SU-DHL-6 (cell line): ENCODE measurements around the gene CPEB3.
"Not testable (repeated sequence)": the region's sequence is repeated elsewhere in the genome, so short reads cannot be mapped to it uniquely, and the experiment has no call there.

ENCODE experiments used
- H2AFZ ChIP-seq: fragments of 200-600 bp; sonication (generic); 2 replicates; pipeline ENCODE4 v1.6.1; 2014; ENCODE audit warnings: low read depth, mild to moderate bottlenecking, moderate library complexity, mixed read lengths, antibody characterized with exemption, low read length; ENCODE audit not compliant: severe bottlenecking
- H3F3A ChIP-seq: fragments of 200-600 bp; shearing (Covaris generic); 2 replicates; pipeline ENCODE4 v1.6.0; 2016; ENCODE audit warnings: antibody characterized with exemption, mild to moderate bottlenecking; ENCODE audit not compliant: insufficient read depth
- H3K27ac ChIP-seq: fragments of 200-600 bp; sonication (generic); 2 replicates; pipeline ENCODE4 v1.5.1; 2016; ENCODE audit warnings: low read depth, mild to moderate bottlenecking, low read length, moderate library complexity, mixed read lengths
- H3K27me3 ChIP-seq: fragments of 200-600 bp; sonication (generic), shearing (Covaris generic); 2 replicates; pipeline ENCODE4 v1.6.0; 2014; ENCODE audit warnings: mild to moderate bottlenecking, low read length
- H3K36me3 ChIP-seq: fragments of 200-600 bp; sonication (generic); 2 replicates; pipeline ENCODE4 v1.6.1; 2014; ENCODE audit warnings: mild to moderate bottlenecking, low read length, mixed read lengths
- H3K4me2 ChIP-seq: fragments of 300-600, 200-600 bp; shearing (Covaris generic), sonication (generic); 2 replicates; pipeline ENCODE4 v1.6.0; 2014; ENCODE audit warnings: low read length, low read depth, mild to moderate bottlenecking; ENCODE audit not compliant: poor library complexity, severe bottlenecking
- H3K4me3 ChIP-seq: fragments of 200-600 bp; sonication (generic); 2 replicates; pipeline ENCODE4 v1.5.1; 2014; ENCODE audit warnings: antibody characterized with exemption, low read length, mild to moderate bottlenecking, mixed read lengths; ENCODE audit not compliant: insufficient read depth, poor library complexity, severe bottlenecking
- H3K79me2 ChIP-seq: fragments of 200-600 bp; sonication (generic); 2 replicates; pipeline ENCODE4 v1.6.1; 2014; ENCODE audit warnings: mild to moderate bottlenecking, low read length, moderate library complexity; ENCODE audit not compliant: insufficient read depth
- H3K9ac ChIP-seq: fragments of 200-600 bp; sonication (generic); 2 replicates; pipeline ENCODE4 v1.7.0; 2014; ENCODE audit warnings: mild to moderate bottlenecking, low read length
- H3K9me2 ChIP-seq: fragments of 200-600 bp; sonication (generic); replicated peaks from 2 replicates; pipeline ENCODE4 v1.6.1; 2014; ENCODE audit warnings: low read length; ENCODE audit not compliant: insufficient read depth
- H3K9me3 ChIP-seq: fragments of 200-600 bp; sonication (generic); 2 replicates; pipeline ENCODE4 v1.6.1; 2014; ENCODE audit warnings: low read length, mixed read lengths; ENCODE audit not compliant: insufficient read depth
- H4K20me1 ChIP-seq: fragments of 200-600 bp; sonication (generic); 2 replicates; pipeline ENCODE4 v1.6.1; 2014; ENCODE audit warnings: low read depth, mild to moderate bottlenecking, antibody characterized with exemption, low read length, moderate library complexity, mixed read lengths
- EZH2phosphoT487 ChIP-seq: fragments of 200-600 bp; sonication (generic), shearing (Covaris generic); conservative IDR thresholded peaks from 2 replicates; pipeline ENCODE4 v1.6.1; 2018; ENCODE audit warnings: mild to moderate bottlenecking, antibody characterized with exemption, low read length, moderate library complexity, mixed read lengths
- TF ChIP-seq, protein P1 (sequence below): fragments of 200-600 bp; sonication (generic); IDR thresholded peaks from one replicate; pipeline ENCODE4 v1.5.1; 2017; ENCODE audit warnings: antibody characterized with exemption, mild to moderate bottlenecking, low read length, moderate library complexity; ENCODE audit not compliant: insufficient read depth, poor library complexity, severe bottlenecking

Gene CPEB3

GRCh38 chr10:92218569-92218968 lies 72.3 kb downstream of the CPEB3 start:
- Histone ChIP-seq H3F3A (no peaks in the 10 kb centered on the region), H3K4me2 (no peak overlapping the region), H3K9me2 (no peaks in the 10 kb centered on the region), H3K79me2 (no peaks in the 10 kb centered on the region), H3K36me3 (no peaks in the 10 kb centered on the region), H3K27ac (no peak overlapping the region), H3K9ac (no peak overlapping the region), H3K4me3 (no peak overlapping the region), H2AFZ (no peak overlapping the region), H3K27me3 (no peaks in the 10 kb centered on the region), H4K20me1 (no peaks in the 10 kb centered on the region), H3K9me3 (no peaks in the 10 kb centered on the region)
- no peak for TF ChIP-seq EZH2phosphoT487
- TF ChIP-seq, protein P1, sequence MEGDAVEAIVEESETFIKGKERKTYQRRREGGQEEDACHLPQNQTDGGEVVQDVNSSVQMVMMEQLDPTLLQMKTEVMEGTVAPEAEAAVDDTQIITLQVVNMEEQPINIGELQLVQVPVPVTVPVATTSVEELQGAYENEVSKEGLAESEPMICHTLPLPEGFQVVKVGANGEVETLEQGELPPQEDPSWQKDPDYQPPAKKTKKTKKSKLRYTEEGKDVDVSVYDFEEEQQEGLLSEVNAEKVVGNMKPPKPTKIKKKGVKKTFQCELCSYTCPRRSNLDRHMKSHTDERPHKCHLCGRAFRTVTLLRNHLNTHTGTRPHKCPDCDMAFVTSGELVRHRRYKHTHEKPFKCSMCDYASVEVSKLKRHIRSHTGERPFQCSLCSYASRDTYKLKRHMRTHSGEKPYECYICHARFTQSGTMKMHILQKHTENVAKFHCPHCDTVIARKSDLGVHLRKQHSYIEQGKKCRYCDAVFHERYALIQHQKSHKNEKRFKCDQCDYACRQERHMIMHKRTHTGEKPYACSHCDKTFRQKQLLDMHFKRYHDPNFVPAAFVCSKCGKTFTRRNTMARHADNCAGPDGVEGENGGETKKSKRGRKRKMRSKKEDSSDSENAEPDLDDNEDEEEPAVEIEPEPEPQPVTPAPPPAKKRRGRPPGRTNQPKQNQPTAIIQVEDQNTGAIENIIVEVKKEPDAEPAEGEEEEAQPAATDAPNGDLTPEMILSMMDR: no peak

DNA sequence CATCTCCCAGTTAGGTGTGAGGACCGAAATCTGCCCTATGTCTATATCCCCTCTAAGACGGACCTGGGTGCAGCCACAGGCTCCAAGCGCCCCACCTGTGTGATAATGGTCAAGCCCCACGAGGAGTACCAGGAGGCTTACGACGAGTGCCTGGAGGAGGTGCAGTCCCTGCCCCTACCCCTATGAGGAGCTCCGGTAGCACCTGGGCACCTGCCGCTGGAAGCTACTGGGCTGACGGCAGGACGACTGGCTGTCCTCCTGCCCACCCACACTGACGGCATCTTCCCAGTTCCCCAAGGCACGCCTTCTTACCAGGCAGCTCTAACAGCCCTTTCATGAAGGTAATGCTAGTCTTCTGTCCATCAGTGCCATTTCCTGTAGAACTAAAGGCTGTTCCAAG lies 74.3 kb downstream of the CPEB3 start:
- H3K27me3 ChIP-seq, H3K36me3 ChIP-seq, H3K4me3 ChIP-seq, H3K27ac ChIP-seq, H4K20me1 ChIP-seq, H3F3A ChIP-seq, H2AFZ ChIP-seq, H3K9ac ChIP-seq, H3K4me2 ChIP-seq, H3K9me2 ChIP-seq, H3K79me2 ChIP-seq, H3K9me3 ChIP-seq: not testable (repeated sequence)

GRCh38 chr10:92215222-92215621 lies 75.7 kb downstream of the CPEB3 start:
- H3K36me3 ChIP-seq, H3K9me3 ChIP-seq, H3K4me3 ChIP-seq, H3K4me2 ChIP-seq, H3K79me2 ChIP-seq, H2AFZ ChIP-seq, H3K27me3 ChIP-seq, H3K9ac ChIP-seq, H3F3A ChIP-seq, H3K9me2 ChIP-seq, H4K20me1 ChIP-seq, H3K27ac ChIP-seq: not testable (repeated sequence)

DNA sequence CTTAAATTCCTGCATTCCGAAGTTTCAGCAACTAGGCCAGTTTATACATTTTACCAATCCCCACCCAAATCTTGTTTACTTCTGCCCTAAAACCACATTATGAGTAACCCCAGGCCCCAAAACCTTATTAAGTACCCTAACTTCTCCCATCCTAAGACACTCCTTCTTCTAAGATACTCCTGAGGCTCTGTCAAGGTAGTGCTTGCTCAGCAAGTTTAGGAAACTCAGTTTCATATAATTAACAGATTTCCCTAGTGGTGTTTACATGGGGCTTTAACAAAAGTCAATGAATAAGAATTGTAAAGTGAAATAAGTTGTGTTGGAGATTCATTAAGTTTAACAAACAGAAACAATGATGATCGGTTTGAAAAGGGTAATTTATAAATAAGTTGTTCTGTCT lies 77.8 kb downstream of the CPEB3 start:
- no peak overlapping the region for H3K4me2 ChIP-seq

More for the DNA sequence above, 77.8 kb downstream of the CPEB3 start:
- no peaks in the 10 kb centered on the region for H3F3A ChIP-seq
- H4K20me1 ChIP-seq: no peaks in the 10 kb centered on the region
- H3K79me2 ChIP-seq: no peaks in the 10 kb centered on the region
- H3K27ac ChIP-seq: no peak overlapping the region
- H3K9me3 ChIP-seq: no peaks in the 10 kb centered on the region
- no peaks in the 10 kb centered on the region for H3K9me2 ChIP-seq
- H3K4me3 ChIP-seq: no peak overlapping the region
- H3K36me3 ChIP-seq: no peaks in the 10 kb centered on the region
- H3K27me3 ChIP-seq: no peaks in the 10 kb centered on the region
- no peak overlapping the region for H3K9ac ChIP-seq
- H2AFZ ChIP-seq: no peak overlapping the region
- no peak for TF ChIP-seq EZH2phosphoT487
- TF ChIP-seq, protein P1: no peak
